Nucleus accumbens (tissue), 56 donors: ENCODE results near the gene RBMS1.

Source experiments
- DNase-seq, 56 donors: peaks; one replicate each; lab custom pipeline; 2025; lab: John Stamatoyannopoulos, UW

Gene RBMS1

GRCh38 chr2:160268151-160268781, 225.3 kb downstream of the RBMS1 start:
- DNase-seq = no peak

- no peak for DNase-seq
These were observed 225.9 kb downstream of the RBMS1 start for GRCh38 chr2:160267692-160268091.

GRCh38 chr2:160267022-160267421, 226.6 kb downstream of the RBMS1 start:
- DNase-seq = no peak

GRCh38 chr2:160266037-160266551, 227.5 kb downstream of the RBMS1 start:
- DNase-seq = no peak

GRCh38 chr2:160264308-160264707, 229.3 kb downstream of the RBMS1 start:
- no peak for DNase-seq

- no peak for DNase-seq
These were observed 231.9 kb downstream of the RBMS1 start for GRCh38 chr2:160261732-160262131.

- no peak for DNase-seq
These were observed 235.2 kb downstream of the RBMS1 start for GRCh38 chr2:160258492-160258805.

- no peak for DNase-seq
These were observed 235.7 kb downstream of the RBMS1 start for GRCh38 chr2:160257743-160258491.

GRCh38 chr2:160257041-160257742, 236.4 kb downstream of the RBMS1 start:
- DNase-seq = no peak

- no peak for DNase-seq
These were observed 237.1 kb downstream of the RBMS1 start for GRCh38 chr2:160256507-160256906.

GRCh38 chr2:160255408-160255807, 238.2 kb downstream of the RBMS1 start:
- DNase-seq = no peak

GRCh38 chr2:160254189-160254762, 239.3 kb downstream of the RBMS1 start:
- no peak for DNase-seq

GRCh38 chr2:160253440-160254188, 240.0 kb downstream of the RBMS1 start:
- no peak for DNase-seq

GRCh38 chr2:160252900-160253299, 240.7 kb downstream of the RBMS1 start:
- no peak for DNase-seq

GRCh38 chr2:160252278-160252887, 241.2 kb downstream of the RBMS1 start:
- DNase-seq = no peak

- no peak for DNase-seq
These were observed 242.0 kb downstream of the RBMS1 start for GRCh38 chr2:160251569-160251968.

- DNase-seq = no peak
These were observed 243.7 kb downstream of the RBMS1 start for GRCh38 chr2:160249876-160250275.

- DNase-seq = no peak
These were observed 246.1 kb downstream of the RBMS1 start for GRCh38 chr2:160247296-160248035.

GRCh38 chr2:160246356-160246755, 247.3 kb downstream of the RBMS1 start:
- no peak for DNase-seq
